Naive thymus-derived CD8-positive, alpha-beta T cell (primary cell): ENCODE data around the gene GBE1. TPM values are rescaled to one million over a fixed set of nuclear protein-coding genes. Genes with fewer than 3 reads are reported as not detected.

ENCODE experiments used
- ATAC-seq, 2 donors: fragments of 150-1000 bp; cut with Tn5 transposase in 1 of 2; sonication (Bioruptor Pico), chemical (Tn5 transposase) in 1 of 2; 1 replicate in 1 of 2; 2 replicates in 1 of 2; pipeline ENCODE4 v1.10.0; 2021; ENCODE audit warnings: mild to moderate bottlenecking in 2 of 2, moderate library complexity in 2 of 2
- POLR2A ChIA-PET: fragments of 350-600 bp; sonication (Branson Sonifier 250); formaldehyde crosslinking; loops from one replicate; lab custom pipeline; 2021; ENCODE audit warnings: antibody characterized with exemption; lab: Charles Lee
- DNase-seq, 10 donors: peaks; one replicate each; pipeline versions ENCODE4 v3.0.0 to v3.0.0-alpha.2; 2020 to 2022
- H3K27ac Mint-ChIP-seq, 10 donors: one replicate each; pipeline ENCODE4 v1.8.0; 2020 to 2022; ENCODE audit warnings: mild to moderate bottlenecking in 10 of 10, mixed read lengths in 10 of 10, moderate library complexity in 4 of 10, inconsistent platforms in 1 of 10
- H3K27me3 Mint-ChIP-seq, 5 donors: one replicate each; pipeline ENCODE4 v1.8.0; 2021 to 2022; ENCODE audit warnings: mixed read lengths in 5 of 5
- H3K36me3 Mint-ChIP-seq, 3 donors: one replicate each; pipeline ENCODE4 v1.8.0; 2020 to 2022; ENCODE audit warnings: mixed read lengths in 3 of 3, mild to moderate bottlenecking in 2 of 3, inconsistent platforms in 1 of 3
- H3K4me1 Mint-ChIP-seq, 4 donors: one replicate each; pipeline ENCODE4 v1.8.0; 2021 to 2022; ENCODE audit warnings: mixed read lengths in 4 of 4
- H3K4me3 Mint-ChIP-seq, 10 donors: one replicate each; pipeline ENCODE4 v1.8.0; 2020 to 2022; ENCODE audit warnings: mild to moderate bottlenecking in 10 of 10, mixed read lengths in 10 of 10, moderate library complexity in 6 of 10, inconsistent platforms in 1 of 10
- H3K9me3 Mint-ChIP-seq, 9 donors: one replicate each; pipeline ENCODE4 v1.8.0; 2020 to 2022; ENCODE audit warnings: mixed read lengths in 9 of 9, mild to moderate bottlenecking in 3 of 9, inconsistent platforms in 1 of 9, moderate library complexity in 1 of 9
- polyA plus RNA-seq, 3 donors: library from polyadenylated mRNA; unstranded; fragments of 300-500 nt; fragmentation: Illumina TruSeq; gene quantifications; one replicate each; pipeline ENCODE4 v1.2.3, GENCODE V29; 2021
- total RNA-seq, 8 experiments: library from RNA in 2 of 8; stranded (reverse) in 2 of 8; gene quantifications; one replicate each; pipeline ENCODE4 v1.2.3 and lab custom pipeline; 2021 to 2026

Gene GBE1
- total and polyA plus RNA-seq, 5 experiments from 2014 or later = 8.9 to 10.4 (median 9.8) TPM

DNA sequence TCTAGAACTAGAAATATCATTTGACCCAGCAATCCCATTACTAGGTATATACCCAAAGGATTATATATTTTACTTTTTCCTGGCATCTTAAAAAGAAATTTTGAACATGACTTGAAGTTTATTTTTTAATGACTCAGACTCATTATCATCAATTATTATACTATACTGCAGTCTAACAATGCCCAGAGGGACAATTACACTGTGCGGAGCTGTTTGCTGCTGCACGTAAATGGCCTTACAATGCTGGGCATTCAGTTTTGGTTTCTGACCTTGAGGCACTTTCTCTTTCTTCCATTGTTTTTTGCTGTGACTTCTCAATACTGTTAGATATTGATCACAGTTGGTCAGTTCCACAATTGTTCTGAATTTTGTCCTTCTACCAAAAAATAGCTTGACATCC is 128.8 kb downstream of the GBE1 start:
- H3K4me1 Mint-ChIP-seq = no peaks in the 10 kb centered on the region
- H3K36me3 Mint-ChIP-seq = peaks cover 21 to 26% (median 22%) of the 10 kb centered on the region in 3 donors
- no peak overlapping the region for H3K4me3 Mint-ChIP-seq
- no peak overlapping the region for H3K27ac Mint-ChIP-seq
- ATAC-seq (no peak), DNase-seq (no peak)
- POLR2A ChIA-PET = no interaction called here
- peaks cover 0 to 8% (median 5%) of the 10 kb centered on the region in 9 donors for H3K9me3 Mint-ChIP-seq
- no peaks in the 10 kb centered on the region for H3K27me3 Mint-ChIP-seq

GRCh38 chr3:81624756-81625155 is 136.7 kb downstream of the GBE1 start:
- POLR2A ChIA-PET = no interaction called here
- H3K36me3 Mint-ChIP-seq = peaks cover 0 to 2% (median under 1%) of the 10 kb centered on the region in 3 donors

DNA sequence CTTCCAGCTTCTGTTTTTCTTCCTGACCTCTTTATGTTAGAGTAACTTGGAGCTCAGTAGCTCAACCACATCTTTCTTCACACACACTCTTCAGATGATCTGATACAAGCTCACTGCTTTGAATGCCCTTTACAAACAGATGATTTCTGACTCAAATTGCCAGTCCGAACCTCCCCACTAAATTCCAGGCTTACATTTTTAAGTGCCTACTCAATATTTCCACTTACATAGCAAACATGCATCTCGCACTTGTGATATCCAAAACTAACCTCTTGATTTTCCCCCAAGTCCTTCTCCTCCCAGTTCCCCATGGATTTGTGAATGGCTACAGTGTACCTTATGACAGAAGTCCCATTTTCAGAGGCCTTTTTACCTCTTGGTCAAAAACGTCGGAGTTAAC is 139.1 kb downstream of the GBE1 start:
- POLR2A ChIA-PET = no interaction called here
- no peaks in the 10 kb centered on the region for H3K4me1 Mint-ChIP-seq
- no peaks in the 10 kb centered on the region for H3K9me3 Mint-ChIP-seq
- no peaks in the 10 kb centered on the region for H3K27me3 Mint-ChIP-seq
- ATAC-seq = no peak
- H3K27ac Mint-ChIP-seq = no peak overlapping the region
- H3K4me3 Mint-ChIP-seq = no peak overlapping the region
- H3K36me3 Mint-ChIP-seq = peaks cover 0 to 3% (median 0%) of the 10 kb centered on the region in 3 donors
- no peak for DNase-seq

More at GRCh38 chr3:81624756-81625155, 136.7 kb downstream of the GBE1 start:
- ATAC-seq (no peak), DNase-seq (no peak)
- Mint-ChIP-seq H3K27ac (no peak overlapping the region), H3K9me3 (no peaks in the 10 kb centered on the region), H3K4me3 (no peak overlapping the region), H3K4me1 (no peaks in the 10 kb centered on the region), H3K27me3 (no peaks in the 10 kb centered on the region)

DNA sequence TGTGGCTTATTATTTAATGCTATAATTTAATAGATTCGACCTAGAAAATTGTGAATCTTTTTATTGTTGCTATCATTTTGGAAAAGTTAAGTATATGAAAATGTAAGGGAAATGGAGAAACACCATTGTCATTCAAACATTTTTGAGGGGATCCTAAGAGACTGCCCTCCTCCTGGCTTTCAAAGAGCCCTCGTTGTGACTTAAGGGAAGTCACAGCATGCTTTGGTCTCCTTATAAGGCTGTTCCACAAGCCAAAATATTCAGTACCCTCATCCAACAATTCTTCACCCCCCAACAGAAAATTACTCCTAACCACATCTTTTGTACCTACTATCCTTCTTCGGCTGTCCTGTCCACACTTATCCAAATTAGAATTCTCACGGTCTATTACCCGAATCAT is 140.2 kb downstream of the GBE1 start:
- H3K36me3 Mint-ChIP-seq = peaks cover 0 to 3% (median 0%) of the 10 kb centered on the region in 3 donors
- H3K27me3 Mint-ChIP-seq = no peaks in the 10 kb centered on the region
- H3K4me1 Mint-ChIP-seq = no peaks in the 10 kb centered on the region
- POLR2A ChIA-PET = no interaction called here
- H3K4me3 Mint-ChIP-seq = no peak overlapping the region
- no peak for ATAC-seq
- DNase-seq = no peak
- no peaks in the 10 kb centered on the region for H3K9me3 Mint-ChIP-seq
- no peak overlapping the region for H3K27ac Mint-ChIP-seq

- Mint-ChIP-seq H3K4me1 (no peaks in the 10 kb centered on the region), H3K9me3 (no peaks in the 10 kb centered on the region), H3K27ac (no peak overlapping the region), H3K36me3 (peaks cover 0 to 3% (median 0%) of the 10 kb centered on the region in 3 donors), H3K4me3 (no peak overlapping the region), H3K27me3 (no peaks in the 10 kb centered on the region)
- ATAC-seq (no peak), DNase-seq (no peak)
- POLR2A ChIA-PET = no interaction called here
These were observed 140.6 kb downstream of the GBE1 start for GRCh38 chr3:81620849-81621248.

- ATAC-seq (no peak), DNase-seq (no peak)
- no peaks in the 10 kb centered on the region for H3K27me3 Mint-ChIP-seq
- H3K27ac Mint-ChIP-seq = no peak overlapping the region
- POLR2A ChIA-PET = no interaction called here
- no peaks in the 10 kb centered on the region for H3K4me1 Mint-ChIP-seq
- no peak overlapping the region for H3K4me3 Mint-ChIP-seq
- H3K36me3 Mint-ChIP-seq = peaks cover 4 to 15% (median 6%) of the 10 kb centered on the region in 3 donors
- peaks cover 0 to 5% (median 0%) of the 10 kb centered on the region in 9 donors for H3K9me3 Mint-ChIP-seq
These were observed 148.7 kb downstream of the GBE1 start for GRCh38 chr3:81612768-81613167.

GRCh38 chr3:81602781-81603180 is 158.7 kb downstream of the GBE1 start:
- H3K36me3 Mint-ChIP-seq = no peaks in the 10 kb centered on the region
- H3K27me3 Mint-ChIP-seq = no peaks in the 10 kb centered on the region
- ATAC-seq (no peak), DNase-seq (no peak)
- H3K27ac Mint-ChIP-seq = no peak overlapping the region
- H3K4me1 Mint-ChIP-seq = no peaks in the 10 kb centered on the region
- H3K9me3 Mint-ChIP-seq = no peaks in the 10 kb centered on the region
- POLR2A ChIA-PET = no interaction called here
- no peak overlapping the region for H3K4me3 Mint-ChIP-seq

DNA sequence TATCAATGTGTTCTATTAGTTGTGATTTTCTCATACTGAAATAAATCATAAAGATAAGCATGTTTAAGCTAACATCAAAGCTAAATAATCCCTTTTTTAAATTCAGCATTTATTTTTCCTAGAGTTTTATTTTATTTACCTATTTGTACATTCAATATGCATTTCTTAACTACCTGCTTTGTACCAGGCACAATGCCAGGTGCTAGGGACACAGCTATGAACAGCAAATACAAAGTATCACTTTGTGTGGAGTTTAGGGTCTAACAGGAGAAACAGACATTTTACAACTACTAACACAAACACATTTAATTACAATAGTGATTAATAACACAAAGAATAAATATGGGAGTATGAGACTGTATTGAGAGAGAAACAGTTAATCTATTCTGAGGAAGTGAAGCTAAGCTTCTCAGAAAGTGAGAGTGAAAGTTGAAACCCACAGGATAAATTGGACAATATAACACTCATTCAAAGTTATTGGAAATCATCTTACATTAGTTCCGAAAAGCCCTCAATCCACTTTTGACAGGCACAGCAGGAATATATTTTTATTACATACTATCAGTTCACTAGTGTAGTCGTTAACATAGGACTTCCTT is 159.6 kb downstream of the GBE1 start:
- no peaks in the 10 kb centered on the region for H3K9me3 Mint-ChIP-seq
- POLR2A ChIA-PET = no interaction called here
- ATAC-seq (no peak), DNase-seq (no peak)
- H3K27me3 Mint-ChIP-seq = no peaks in the 10 kb centered on the region
- H3K4me3 Mint-ChIP-seq = no peak overlapping the region
- H3K27ac Mint-ChIP-seq = no peak overlapping the region
- no peaks in the 10 kb centered on the region for H3K36me3 Mint-ChIP-seq
- no peaks in the 10 kb centered on the region for H3K4me1 Mint-ChIP-seq

- POLR2A ChIA-PET = no interaction called here
- Mint-ChIP-seq H3K4me3 (no peak overlapping the region), H3K27ac (no peak overlapping the region), H3K9me3 (no peaks in the 10 kb centered on the region), H3K4me1 (no peaks in the 10 kb centered on the region), H3K36me3 (peaks cover 0 to 16% (median 14%) of the 10 kb centered on the region in 3 donors), H3K27me3 (no peaks in the 10 kb centered on the region)
- no peak for ATAC-seq
- DNase-seq = no peak
These were observed 169.3 kb downstream of the GBE1 start for GRCh38 chr3:81592101-81592500.

DNA sequence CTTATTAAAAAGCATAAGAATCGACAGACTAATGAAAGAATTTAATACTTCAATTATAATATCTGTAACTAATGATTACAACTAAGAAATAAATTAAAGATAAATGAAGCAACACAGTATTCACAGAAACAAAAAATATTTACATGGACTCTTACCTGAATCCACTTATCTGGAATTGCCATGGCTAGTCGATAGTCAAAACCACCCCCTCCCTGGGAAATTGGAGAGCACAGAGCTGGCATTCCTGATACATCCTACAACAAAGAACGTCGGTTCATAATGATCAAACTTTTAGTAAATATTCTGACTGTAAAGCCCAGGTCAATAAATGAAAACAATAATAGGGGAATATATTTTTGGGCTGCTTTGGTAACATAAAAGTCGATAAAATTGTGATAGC is 175.5 kb downstream of the GBE1 start:
- H3K4me3 Mint-ChIP-seq = no peak overlapping the region
- peaks cover 0 to 3% (median 2%) of the 10 kb centered on the region in 3 donors for H3K36me3 Mint-ChIP-seq
- no peaks in the 10 kb centered on the region for H3K9me3 Mint-ChIP-seq
- ATAC-seq = no peak
- H3K27ac Mint-ChIP-seq = no peak overlapping the region
- H3K27me3 Mint-ChIP-seq = no peaks in the 10 kb centered on the region
- no peaks in the 10 kb centered on the region for H3K4me1 Mint-ChIP-seq
- POLR2A ChIA-PET = no interaction called here
- no peak for DNase-seq

DNA sequence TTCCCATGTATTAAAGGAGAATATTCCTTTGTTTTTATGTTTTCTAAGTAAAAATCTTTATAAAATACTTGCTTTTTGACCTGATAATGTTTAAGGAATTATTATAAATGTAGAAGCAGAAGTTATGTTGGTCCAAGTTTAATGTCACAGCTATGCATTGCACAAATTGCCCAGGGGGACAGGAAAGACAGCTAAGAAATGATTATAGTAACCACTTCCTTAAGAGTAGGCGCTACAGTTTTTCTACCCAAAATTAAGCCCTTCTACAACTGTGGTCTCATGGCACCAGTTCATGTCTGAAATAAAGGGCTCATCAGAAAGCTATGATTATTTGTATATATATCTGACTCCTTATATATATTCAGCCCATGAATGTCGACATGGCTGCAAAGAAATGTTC is 176.4 kb downstream of the GBE1 start:
- H3K9me3 Mint-ChIP-seq = no peaks in the 10 kb centered on the region
- ATAC-seq (no peak), DNase-seq (no peak)
- H3K4me3 Mint-ChIP-seq = no peak overlapping the region
- POLR2A ChIA-PET = no interaction called here
- no peak overlapping the region for H3K27ac Mint-ChIP-seq
- H3K36me3 Mint-ChIP-seq = peaks cover 0 to 9% (median 8%) of the 10 kb centered on the region in 3 donors
- H3K4me1 Mint-ChIP-seq = no peaks in the 10 kb centered on the region
- no peaks in the 10 kb centered on the region for H3K27me3 Mint-ChIP-seq

DNA sequence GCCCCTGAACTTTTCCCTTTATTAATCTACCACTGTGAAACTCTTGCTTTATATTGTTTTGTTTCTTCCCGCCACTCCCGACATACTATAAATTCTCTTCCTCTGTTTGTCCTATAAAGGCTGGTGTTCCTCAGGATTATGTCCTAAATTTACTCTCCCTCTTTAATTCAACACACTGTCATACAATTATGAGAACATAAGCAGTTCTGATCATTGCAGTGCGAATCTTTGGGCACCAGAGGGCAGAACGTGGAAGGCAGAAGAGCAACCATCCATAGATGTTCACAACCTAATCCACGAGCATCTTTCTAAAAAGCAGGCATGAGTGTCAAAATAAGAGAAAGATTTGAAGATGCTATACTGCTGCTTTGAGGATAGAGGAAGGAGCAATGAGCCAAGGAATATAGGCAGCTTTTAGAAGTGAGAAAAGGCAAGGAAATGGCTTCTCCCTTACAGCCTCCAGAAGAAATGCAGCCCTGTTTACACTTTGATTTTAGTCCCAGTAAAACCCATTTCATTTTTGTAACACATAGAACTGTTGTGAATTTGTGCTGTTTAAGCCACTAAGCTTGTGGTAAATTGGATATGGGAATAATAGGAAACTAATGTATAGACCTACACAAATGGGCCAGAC is 179.4 kb downstream of the GBE1 start:
- Mint-ChIP-seq H3K36me3 (peaks cover 0 to 16% (median 12%) of the 10 kb centered on the region in 3 donors), H3K27me3 (no peaks in the 10 kb centered on the region), H3K4me1 (no peaks in the 10 kb centered on the region), H3K27ac (no peak overlapping the region), H3K9me3 (no peaks in the 10 kb centered on the region), H3K4me3 (no peak overlapping the region)
- peak in 1 of 10 donors; percentile 1 for DNase-seq
- POLR2A ChIA-PET = no interaction called here
- no peak for ATAC-seq

- no peaks in the 10 kb centered on the region for H3K4me1 Mint-ChIP-seq
- ATAC-seq = no peak
These were observed 181.1 kb downstream of the GBE1 start for GRCh38 chr3:81580355-81580754.

GRCh38 chr3:81579744-81580143 is 181.7 kb downstream of the GBE1 start:
- Mint-ChIP-seq H3K4me3 (no peak overlapping the region), H3K4me1 (no peaks in the 10 kb centered on the region), H3K27me3 (no peaks in the 10 kb centered on the region), H3K36me3 (peaks cover 0 to 22% (median 13%) of the 10 kb centered on the region in 3 donors), H3K9me3 (no peaks in the 10 kb centered on the region), H3K27ac (no peak overlapping the region)
- POLR2A ChIA-PET = no interaction called here
- ATAC-seq = no peak
- no peak for DNase-seq

More at GRCh38 chr3:81580355-81580754, 181.1 kb downstream of the GBE1 start:
- POLR2A ChIA-PET = no interaction called here
- Mint-ChIP-seq H3K4me3 (no peak overlapping the region), H3K9me3 (no peaks in the 10 kb centered on the region), H3K27me3 (no peaks in the 10 kb centered on the region), H3K27ac (no peak overlapping the region), H3K36me3 (peaks cover 0 to 22% (median 13%) of the 10 kb centered on the region in 3 donors)
- no peak for DNase-seq
